Activated CD8-positive, alpha-beta memory T cell treated with anti-CD3 and anti-CD28 coated beads for 36 hours (primary cell): Measurements from ENCODE around the gene XXYLT1. TPM values are rescaled to one million over a fixed set of nuclear protein-coding genes. Genes with fewer than 3 reads are reported as not detected.
"Not testable (repeated sequence)": the region's sequence is repeated elsewhere in the genome, so short reads cannot be mapped to it uniquely, and the experiment has no call there.

Experiments used
- CTCF ChIA-PET: fragments of 350-600 bp; sonication (Branson Sonifier 250); formaldehyde crosslinking; loops from one replicate; lab custom pipeline; 2021; ENCODE audit warnings: antibody characterized with exemption; lab: Charles Lee
- POLR2A ChIA-PET: fragments of 350-600 bp; sonication (Branson Sonifier 250); formaldehyde crosslinking; loops from one replicate; lab custom pipeline; 2021; ENCODE audit warnings: antibody characterized with exemption; lab: Charles Lee
- total RNA-seq, 2 experiments: library from RNA; stranded (reverse); gene quantifications; one replicate each; pipeline ENCODE4 v1.2.3, GENCODE V29; 2021

Gene XXYLT1, protein sequence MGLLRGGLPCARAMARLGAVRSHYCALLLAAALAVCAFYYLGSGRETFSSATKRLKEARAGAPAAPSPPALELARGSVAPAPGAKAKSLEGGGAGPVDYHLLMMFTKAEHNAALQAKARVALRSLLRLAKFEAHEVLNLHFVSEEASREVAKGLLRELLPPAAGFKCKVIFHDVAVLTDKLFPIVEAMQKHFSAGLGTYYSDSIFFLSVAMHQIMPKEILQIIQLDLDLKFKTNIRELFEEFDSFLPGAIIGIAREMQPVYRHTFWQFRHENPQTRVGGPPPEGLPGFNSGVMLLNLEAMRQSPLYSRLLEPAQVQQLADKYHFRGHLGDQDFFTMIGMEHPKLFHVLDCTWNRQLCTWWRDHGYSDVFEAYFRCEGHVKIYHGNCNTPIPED
- total RNA-seq: 1 to 10 TPM; 9.1 to 9.3 TPM

DNA sequence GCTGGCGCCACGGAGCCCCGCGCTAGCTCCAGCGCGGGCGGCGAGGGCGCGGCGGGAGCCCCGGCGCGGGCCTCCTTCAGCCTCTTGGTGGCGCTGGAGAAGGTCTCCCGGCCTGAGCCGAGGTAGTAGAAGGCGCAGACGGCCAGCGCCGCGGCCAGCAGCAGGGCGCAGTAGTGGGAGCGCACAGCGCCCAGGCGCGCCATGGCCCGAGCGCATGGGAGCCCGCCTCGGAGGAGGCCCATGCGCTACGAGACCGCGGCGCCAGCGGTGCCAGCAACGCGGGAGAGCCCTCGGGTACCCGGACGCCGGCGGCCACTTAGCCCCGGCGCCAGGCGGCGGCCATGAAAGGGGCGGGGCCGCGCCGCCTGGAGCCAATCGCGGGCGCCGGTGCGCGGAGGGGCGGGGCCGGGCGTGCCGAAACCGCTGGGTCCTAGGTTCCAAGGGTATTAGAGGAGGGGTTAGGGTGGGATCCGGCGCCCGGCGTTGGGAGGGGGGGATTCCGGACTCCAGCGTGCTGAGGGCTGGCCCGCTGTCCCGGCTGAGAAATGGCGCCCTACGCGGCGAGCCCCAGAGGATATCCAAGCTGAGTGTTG, at the start of gene XXYLT1:
Gene XXYLT1 (minus strand): TSS at position 343 of the 593 bp plus-strand sequence. CDS start 101 bp downstream, at position 242.
- CTCF ChIA-PET: interaction anchor here (0.5 to 2.9 kb wide), 34 partner anchors 9 to 694 kb away, joined by 3 to 37 read pairs (median 4); partner anchors contain the start of genes ACAP2, PPP1R2 and TMEM44
- POLR2A ChIA-PET: interaction anchor here (0.6 to 2.2 kb wide), 11 partner anchors 10 to 584 kb away, joined by 3 to 10 read pairs (median 3); partner anchors contain the start of genes ACAP2 and PPP1R2

DNA sequence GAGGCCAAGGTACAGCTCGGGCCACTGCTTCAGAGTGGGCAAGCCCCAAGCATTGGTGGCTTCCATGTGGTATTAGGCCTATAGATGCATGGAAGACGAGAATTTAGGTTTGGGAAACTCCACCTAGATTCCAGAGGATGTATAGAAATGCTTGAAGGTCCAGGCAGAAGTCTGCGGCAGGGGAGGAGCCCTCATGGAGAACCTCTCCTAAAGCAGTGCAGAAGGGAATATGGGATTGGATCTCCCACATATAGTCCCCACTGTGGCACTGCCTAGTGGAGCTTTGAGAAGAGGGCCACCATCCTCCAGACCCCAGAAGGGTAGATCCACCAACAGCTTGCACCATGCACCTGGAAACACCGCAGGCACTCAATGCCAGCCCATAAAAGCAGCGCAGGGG, 48.1 kb upstream of the XXYLT1 start:
- POLR2A ChIA-PET: no interaction called here
- CTCF ChIA-PET: no interaction called here

DNA sequence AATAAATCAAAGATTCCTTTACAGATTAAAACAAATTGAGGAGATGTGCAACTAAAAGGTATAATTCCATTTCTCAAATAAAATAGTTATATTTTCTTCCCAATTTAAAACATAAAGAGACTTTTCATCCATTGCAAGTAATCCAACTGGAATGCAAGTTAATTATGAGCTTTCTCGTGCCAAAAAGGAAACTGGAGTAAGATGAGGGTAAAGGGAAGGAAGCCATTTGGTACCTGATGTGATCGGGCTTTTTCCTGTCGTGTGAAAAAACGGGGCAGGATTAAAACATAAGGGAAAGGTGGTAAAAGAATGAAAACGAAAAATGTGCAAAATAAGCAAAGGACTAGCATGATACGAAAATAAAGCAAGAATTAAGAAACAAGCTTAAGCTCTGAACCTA, 41.8 kb upstream of the XXYLT1 start:
- ChIA-PET CTCF (no interaction called here), POLR2A (no interaction called here)

DNA sequence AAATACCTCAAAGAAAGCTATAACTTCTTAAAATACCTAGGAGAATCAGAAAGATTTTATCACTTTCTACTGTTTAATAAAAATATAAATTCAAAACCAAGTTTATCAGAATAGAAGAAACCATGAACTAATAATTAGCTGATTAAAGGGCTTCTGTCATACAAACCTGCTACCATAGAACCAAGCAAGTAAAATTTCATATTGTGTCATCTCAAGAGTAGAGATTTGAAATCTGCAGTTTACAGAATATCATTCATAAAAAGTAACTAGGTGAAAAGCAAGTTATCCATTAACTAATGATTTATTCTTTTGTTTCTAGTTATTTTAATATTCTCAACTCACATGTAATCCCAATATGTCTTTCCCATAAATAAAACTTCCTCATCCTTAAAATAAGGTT, 36.8 kb upstream of the XXYLT1 start:
- POLR2A ChIA-PET: interaction anchor here (0.5 kb wide), 1 partner anchor 47 kb away, joined by 3 read pairs; no protein-coding TSS in a partner anchor

DNA sequence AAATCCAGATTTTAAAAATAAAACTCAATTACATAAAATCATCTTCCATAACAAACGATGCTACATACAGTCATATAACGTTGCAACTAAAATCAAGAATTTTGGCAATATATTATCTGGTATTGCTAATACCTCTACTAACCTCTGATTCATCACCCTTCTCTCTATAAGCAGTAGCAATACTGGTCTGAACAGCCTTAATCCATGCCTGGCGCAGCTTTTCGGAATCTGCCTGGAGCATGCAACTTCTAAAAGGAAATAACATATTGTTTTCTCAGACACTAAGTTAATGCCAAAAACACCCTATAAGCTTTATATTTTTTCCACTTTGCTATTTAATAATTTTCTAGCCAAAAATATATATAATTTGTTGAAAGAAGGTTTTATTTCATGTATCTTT, 35.4 kb upstream of the XXYLT1 start:
- ChIA-PET POLR2A (no interaction called here), CTCF (interaction anchor here (0.7 kb wide), 1 partner anchor 9 kb away, joined by 3 read pairs; no protein-coding TSS in a partner anchor)

More for the DNA sequence above, 36.8 kb upstream of the XXYLT1 start:
- CTCF ChIA-PET: no interaction called here

DNA sequence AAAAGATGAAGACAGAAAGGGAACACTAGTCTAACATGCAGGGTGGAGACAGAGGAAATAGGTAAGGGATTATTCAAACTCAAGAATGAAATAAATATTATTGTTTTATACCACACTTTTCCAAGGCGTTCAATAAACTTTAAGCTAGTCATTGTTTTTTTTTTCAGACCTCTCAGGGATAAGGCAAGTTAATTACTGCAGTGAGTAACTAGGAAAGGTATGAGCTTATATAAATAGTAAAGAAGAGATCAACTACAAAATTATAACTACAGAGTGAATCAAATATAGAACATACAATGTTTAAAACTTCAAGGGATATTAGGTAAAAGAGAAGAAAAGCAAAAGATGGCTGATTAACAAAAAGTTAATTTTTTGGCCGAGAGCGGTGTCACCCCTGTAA, 31.5 kb upstream of the XXYLT1 start:
- ChIA-PET CTCF (interaction anchor here (0.5 kb wide), 1 partner anchor 1171 kb away, joined by 3 read pairs; no protein-coding TSS in a partner anchor), POLR2A (no interaction called here)

- ChIA-PET POLR2A (no interaction called here), CTCF (no interaction called here)
Observed at GRCh38 chr3:195297446-195297845, 26.5 kb upstream of the XXYLT1 start.

DNA sequence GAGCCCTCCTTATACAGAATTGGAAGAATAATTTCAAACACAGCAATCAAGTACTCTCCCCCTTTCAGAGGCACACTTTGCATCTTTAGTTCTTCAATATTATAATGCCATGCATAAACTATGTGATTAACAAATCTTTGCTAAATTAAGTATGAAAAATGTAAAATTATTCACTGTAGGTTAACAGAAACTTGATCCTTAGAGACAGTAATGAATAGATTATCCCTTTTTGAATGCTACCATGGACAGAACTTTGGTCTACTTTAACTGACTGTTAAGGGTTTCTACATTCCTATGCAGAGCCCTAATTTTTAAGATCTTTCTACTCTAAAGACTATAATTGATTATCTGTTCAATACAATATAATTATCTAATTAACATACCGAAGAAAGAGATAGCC, 25.7 kb upstream of the XXYLT1 start:
- ChIA-PET POLR2A (interaction anchor here (0.5 kb wide), 1 partner anchor 140 kb away, joined by 3 read pairs; no protein-coding TSS in a partner anchor), CTCF (no interaction called here)

DNA sequence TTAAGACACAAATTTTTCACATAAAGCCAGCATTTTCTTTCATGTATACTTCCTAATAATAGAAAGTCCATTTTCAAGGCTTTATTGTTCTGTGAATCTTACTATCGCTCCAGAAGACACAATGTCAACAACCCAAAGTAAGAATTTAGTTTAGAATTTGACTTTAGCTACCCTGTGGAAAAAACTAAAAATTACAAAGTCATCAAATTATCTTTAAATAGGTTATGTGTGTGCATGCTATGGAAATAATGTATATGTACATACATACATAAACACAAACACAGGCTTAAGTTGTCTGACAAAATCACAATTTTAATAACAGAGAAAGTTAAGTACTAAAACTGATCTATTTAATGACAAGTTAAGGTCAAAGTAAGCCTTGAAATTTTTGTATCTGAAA, 20.2 kb upstream of the XXYLT1 start:
- ChIA-PET POLR2A (interaction anchor here (1.0 kb wide), 1 partner anchor 21 kb away, joined by 3 read pairs; no protein-coding TSS in a partner anchor), CTCF (interaction anchor here (0.9 kb wide), 1 partner anchor 19 kb away, joined by 4 read pairs; no protein-coding TSS in a partner anchor)

GRCh38 chr3:195290643-195291042, 19.7 kb upstream of the XXYLT1 start:
- POLR2A ChIA-PET: not testable (repeated sequence)
- CTCF ChIA-PET: interaction anchor here (0.9 kb wide), 1 partner anchor 19 kb away, joined by 4 read pairs; no protein-coding TSS in a partner anchor

DNA sequence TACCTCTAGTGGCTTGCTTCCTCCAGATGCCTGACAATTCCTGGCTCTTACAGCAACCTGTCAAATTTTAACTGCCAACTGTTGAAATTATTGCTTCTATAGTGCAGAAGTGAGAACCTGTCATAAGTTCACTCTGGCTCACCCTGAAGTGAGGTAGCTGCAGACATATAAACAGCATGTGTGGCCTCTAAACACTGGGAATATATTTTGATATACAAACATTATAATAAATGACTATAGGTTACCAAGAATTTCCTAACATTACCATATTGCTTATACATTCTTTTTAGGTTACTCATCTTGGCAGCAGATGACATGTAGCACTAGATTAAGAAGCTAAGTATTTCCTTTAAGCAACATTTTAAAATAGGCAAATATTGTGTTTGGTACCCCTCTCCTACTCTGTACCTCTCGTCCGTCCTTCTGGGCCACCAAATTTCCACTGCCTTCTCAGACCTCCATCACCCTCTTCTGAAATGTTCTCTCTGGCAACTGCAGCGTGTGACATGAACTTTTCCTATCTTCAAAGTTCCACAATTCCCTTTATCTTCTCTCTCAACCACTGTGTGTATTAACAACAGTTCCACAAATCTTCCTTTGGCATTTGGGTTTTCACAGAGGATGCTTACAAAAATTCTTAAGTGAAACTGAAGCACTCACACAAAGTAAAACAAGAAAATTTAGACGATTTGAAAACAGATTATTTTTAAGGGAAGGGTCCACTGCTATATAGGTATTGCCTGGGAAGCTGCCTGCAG, 15.3 kb upstream of the XXYLT1 start:
- ChIA-PET CTCF (interaction anchor here (1.4 kb wide), 1 partner anchor 15 kb away, joined by 4 read pairs; no protein-coding TSS in a partner anchor), POLR2A (no interaction called here)

- POLR2A ChIA-PET: no interaction called here
- CTCF ChIA-PET: interaction anchor here (1.4 kb wide), 1 partner anchor 14 kb away, joined by 4 read pairs; no protein-coding TSS in a partner anchor
Observed at GRCh38 chr3:195285372-195285771, 14.4 kb upstream of the XXYLT1 start.

DNA sequence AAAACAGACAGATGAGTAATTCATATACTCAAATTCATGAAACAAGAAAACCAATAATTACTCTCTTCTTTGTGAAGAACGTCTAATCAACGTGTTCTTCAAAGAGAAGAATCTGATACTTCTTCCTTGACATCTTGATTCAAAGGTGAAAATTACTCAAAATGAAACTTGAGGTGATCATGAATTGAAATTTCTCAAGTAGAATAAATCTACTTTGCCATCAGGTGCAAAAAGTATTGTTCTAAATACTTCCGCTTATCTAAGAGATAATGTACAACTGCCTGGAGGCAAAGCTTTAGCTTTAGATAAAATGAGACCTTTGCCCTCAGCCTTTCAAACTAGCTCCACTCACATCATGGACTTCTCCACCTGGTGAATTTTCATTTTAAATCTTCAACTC, 13.9 kb upstream of the XXYLT1 start:
- CTCF ChIA-PET: interaction anchor here (1.0 kb wide), 1 partner anchor 234 kb away, joined by 3 read pairs; no protein-coding TSS in a partner anchor

DNA sequence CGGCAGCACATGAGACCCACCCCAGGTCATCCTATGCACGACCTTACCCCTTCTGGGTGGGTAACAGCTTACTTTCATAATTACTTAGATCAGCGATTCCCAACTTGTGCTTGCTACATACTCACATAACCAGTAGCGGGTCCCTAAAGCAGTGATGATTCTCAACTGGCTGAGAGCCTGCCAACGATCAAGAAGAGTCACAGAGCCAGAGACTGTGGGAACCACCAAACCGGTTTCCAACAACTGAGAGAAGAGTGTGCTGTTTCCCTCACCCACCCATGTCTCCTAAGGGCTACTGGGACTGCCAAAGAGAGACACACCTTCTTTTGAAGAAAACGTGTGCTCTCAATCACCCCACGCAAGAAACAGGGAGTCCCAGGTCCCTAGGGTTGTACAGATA, 12.0 kb upstream of the XXYLT1 start:
- CTCF ChIA-PET: interaction anchor here (1.2 kb wide), 2 partner anchors 12 to 22 kb away, joined by 3 to 4 read pairs; partner anchors contain the start of gene XXYLT1
- POLR2A ChIA-PET: no interaction called here

More for the DNA sequence above, 13.9 kb upstream of the XXYLT1 start:
- POLR2A ChIA-PET: no interaction called here

GRCh38 chr3:195274259-195274966, 3.5 kb upstream of the XXYLT1 start:
- ChIA-PET POLR2A (no interaction called here), CTCF (no interaction called here)

GRCh38 chr3:195271410-195272243, 668 bp upstream of the XXYLT1 start:
- POLR2A ChIA-PET: interaction anchor here (0.6 to 2.2 kb wide), 7 partner anchors 11 to 585 kb away, joined by 3 to 10 read pairs (median 4); partner anchors contain the start of genes ACAP2 and PPP1R2
- CTCF ChIA-PET: interaction anchor here (0.6 to 2.9 kb wide), 33 partner anchors 9 to 695 kb away, joined by 3 to 37 read pairs (median 4); partner anchors contain the start of genes ACAP2, PPP1R2 and TMEM44
